ENCODE data around the gene PCSK9. TPM values are rescaled to one million over a fixed set of nuclear protein-coding genes. Genes with fewer than 3 reads are reported as not detected.

PCSK9 gene
- total RNA-seq, 4 donors from 2014 or later, result not detected

GRCh38 chr1:55034476-55035133 lies 4.7 kb upstream of the PCSK9 start:
- intact Hi-C loops (cut with DNase I), result no loop called here
- no peak overlapping the region for H3K27ac ChIP-seq
- no peaks in the 10 kb centered on the region for H3K36me3 ChIP-seq
- DNase-seq, result no peak
- H3K9me3 ChIP-seq, result no peaks in the 10 kb centered on the region
- no peaks in the 10 kb centered on the region for H3K27me3 ChIP-seq
- WGBS, 2 donors, result 81 to 90% methylated on average over 6 of the region's 6 CpGs
- H3K4me1 ChIP-seq, result peaks cover 0 to 3% of the 10 kb centered on the region in 2 donors
- H3K4me3 ChIP-seq (replicated peaks in 1 of 3), result no peak overlapping the region
- no peak for TF ChIP-seq POLR2A (IDR thresholded peaks at IDR 0.05)
- no peak for TF ChIP-seq CTCF (IDR thresholded peaks at IDR 0.05)

GRCh38 chr1:55035904-55036303 lies 3.4 kb upstream of the PCSK9 start:
- intact Hi-C loops (cut with DNase I), result no loop called here
- no peaks in the 10 kb centered on the region for H3K9me3 ChIP-seq
- no peak for DNase-seq
- H3K36me3 ChIP-seq, result no peaks in the 10 kb centered on the region
- H3K4me1 ChIP-seq, result peaks cover 0 to 7% of the 10 kb centered on the region in 2 donors
- WGBS, 2 donors, result 76 to 78% methylated on average over 4 of the region's 4 CpGs
- no peak overlapping the region for H3K27ac ChIP-seq
- no peaks in the 10 kb centered on the region for H3K27me3 ChIP-seq
- no peak overlapping the region for H3K4me3 ChIP-seq (replicated peaks in 1 of 3)
- no peak for TF ChIP-seq CTCF (IDR thresholded peaks at IDR 0.05)
- no peak for TF ChIP-seq POLR2A (IDR thresholded peaks at IDR 0.05)

- Histone ChIP-seq H3K4me3 (replicated peaks in 1 of 3) (no peak overlapping the region), H3K36me3 (no peaks in the 10 kb centered on the region), H3K4me1 (peaks cover 0 to 7% of the 10 kb centered on the region in 2 donors), H3K27ac (no peak overlapping the region), H3K9me3 (no peaks in the 10 kb centered on the region), H3K27me3 (no peaks in the 10 kb centered on the region)
- no peak for DNase-seq
- TF ChIP-seq POLR2A (IDR thresholded peaks at IDR 0.05), result no peak
- no peak for TF ChIP-seq CTCF (IDR thresholded peaks at IDR 0.05)
- intact Hi-C loops (cut with DNase I), result no loop called here
- 79 to 85% methylated on average over 8 of the region's 8 CpGs for WGBS, 2 donors
Observed at GRCh38 chr1:55037733-55038551, 1.4 kb upstream of the PCSK9 start.

GRCh38 chr1:55038552-55038838 lies 853 bp upstream of the PCSK9 start:
- Histone ChIP-seq H3K27ac (no peak overlapping the region), H3K4me3 (replicated peaks in 1 of 3) (no peak overlapping the region), H3K27me3 (no peaks in the 10 kb centered on the region), H3K4me1 (peaks cover 0 to 7% of the 10 kb centered on the region in 2 donors), H3K9me3 (no peaks in the 10 kb centered on the region), H3K36me3 (no peaks in the 10 kb centered on the region)
- intact Hi-C loops (cut with DNase I), result no loop called here
- WGBS, 2 donors, result 91 to 97% methylated on average over 3 of the region's 3 CpGs
- no peak for DNase-seq
- TF ChIP-seq CTCF (IDR thresholded peaks at IDR 0.05) (no peak), POLR2A (IDR thresholded peaks at IDR 0.05) (no peak)

- no peak for DNase-seq
- H3K4me3 ChIP-seq (replicated peaks in 1 of 3), result no peak overlapping the region
- H3K9me3 ChIP-seq, result no peaks in the 10 kb centered on the region
- intact Hi-C loops (cut with DNase I), result no loop called here
- peaks cover 0 to 7% of the 10 kb centered on the region in 2 donors for H3K4me1 ChIP-seq
- no peak overlapping the region for H3K27ac ChIP-seq
- no peaks in the 10 kb centered on the region for H3K27me3 ChIP-seq
- 34 to 38% methylated on average over 9 of the region's 9 CpGs for WGBS, 2 donors
- TF ChIP-seq POLR2A (IDR thresholded peaks at IDR 0.05), result no peak
- TF ChIP-seq CTCF (IDR thresholded peaks at IDR 0.05), result no peak
- no peaks in the 10 kb centered on the region for H3K36me3 ChIP-seq
Observed at GRCh38 chr1:55038974-55039341, 390 bp upstream of the PCSK9 start.

All from thyroid gland (tissue), 4 donors.